ENCODE data around the gene FMN1. TPM values are rescaled to one million over a fixed set of nuclear protein-coding genes. Genes with fewer than 3 reads are reported as not detected.

The FMN1 gene
- total RNA-seq, 4 donors from 2014 or later = 12.6 to 52.2 (median 20.1) TPM

DNA sequence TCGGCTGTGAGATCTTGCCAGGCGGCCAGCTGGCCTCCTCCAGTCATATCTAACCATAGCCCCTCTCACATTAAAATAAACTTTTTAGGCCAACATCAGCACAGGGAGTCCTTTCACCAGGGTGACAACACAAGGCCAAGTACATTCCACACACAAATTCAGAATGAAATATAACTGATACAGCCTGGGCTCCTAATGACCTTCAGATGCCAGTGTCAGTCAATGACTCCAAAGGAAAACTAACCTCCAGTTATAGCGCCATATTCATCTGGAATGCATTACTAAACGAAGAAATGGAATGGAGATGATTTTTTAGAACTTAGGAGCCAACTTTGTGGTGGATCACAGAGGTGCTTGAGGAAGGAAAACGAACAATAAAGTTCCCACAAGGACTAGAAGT is 271.3 kb downstream of the FMN1 start:
- no peak overlapping the region for H3K4me3 ChIP-seq (ENCODE audit: low read depth, poor library complexity, severe bottlenecking)
- intact Hi-C loops (cut with DNase I; ENCODE audit: low total_unique reads) = no loop called here
- TF ChIP-seq CTCF (IDR thresholded peaks at IDR 0.05) (no peak), POLR2A (IDR thresholded peaks at IDR 0.05) (no peak)
- WGBS, 2 donors = 71 to 80% methylated on average over 5 of the region's 5 CpGs
- no peak for DNase-seq (ENCODE audit: low spot score in 2 of 2)

GRCh38 chr15:32922541-32922940 is 272.0 kb downstream of the FMN1 start:
- WGBS, 2 donors = 88 to 91% methylated on average over 3 of the region's 3 CpGs
- no peak overlapping the region for H3K4me3 ChIP-seq (ENCODE audit: low read depth, poor library complexity, severe bottlenecking)
- TF ChIP-seq POLR2A (IDR thresholded peaks at IDR 0.05) = no peak
- TF ChIP-seq CTCF (IDR thresholded peaks at IDR 0.05) = no peak
- no peak for DNase-seq (ENCODE audit: low spot score in 2 of 2)
- intact Hi-C loops (cut with DNase I; ENCODE audit: low total_unique reads) = no loop called here

GRCh38 chr15:32919749-32920414 is 274.6 kb downstream of the FMN1 start:
- intact Hi-C loops (cut with DNase I; ENCODE audit: low total_unique reads) = no loop called here
- DNase-seq (ENCODE audit: low spot score in 2 of 2) = no peak
- 57 to 59% methylated on average over 5 of the region's 5 CpGs for WGBS, 2 donors
- no peak for TF ChIP-seq POLR2A (IDR thresholded peaks at IDR 0.05)
- no peak for TF ChIP-seq CTCF (IDR thresholded peaks at IDR 0.05)
- no peak overlapping the region for H3K4me3 ChIP-seq (ENCODE audit: low read depth, poor library complexity, severe bottlenecking)

- no peak for TF ChIP-seq CTCF (IDR thresholded peaks at IDR 0.05)
- no peak for TF ChIP-seq POLR2A (IDR thresholded peaks at IDR 0.05)
- no peak overlapping the region for H3K4me3 ChIP-seq (ENCODE audit: low read depth, poor library complexity, severe bottlenecking)
- WGBS, 2 donors = 80 to 81% methylated on average over 4 of the region's 4 CpGs
- no peak for DNase-seq (ENCODE audit: low spot score in 2 of 2)
- intact Hi-C loops (cut with DNase I; ENCODE audit: low total_unique reads) = no loop called here
Observed at GRCh38 chr15:32918547-32918946, 276.0 kb downstream of the FMN1 start.

GRCh38 chr15:32910839-32911238 is 283.7 kb downstream of the FMN1 start:
- intact Hi-C loops (cut with DNase I; ENCODE audit: low total_unique reads) = no loop called here
- TF ChIP-seq CTCF (IDR thresholded peaks at IDR 0.05) (no peak), POLR2A (IDR thresholded peaks at IDR 0.05) (no peak)
- H3K4me3 ChIP-seq (ENCODE audit: low read depth, poor library complexity, severe bottlenecking) = no peak overlapping the region
- WGBS, 2 donors = 79 to 83% methylated on average over 3 of the region's 3 CpGs
- no peak for DNase-seq (ENCODE audit: low spot score in 2 of 2)

GRCh38 chr15:32909431-32909830 is 285.1 kb downstream of the FMN1 start:
- WGBS, 2 donors = 79 to 86% methylated on average over 2 of the region's 2 CpGs
- DNase-seq (ENCODE audit: low spot score in 2 of 2) = no peak
- intact Hi-C loops (cut with DNase I; ENCODE audit: low total_unique reads) = no loop called here
- H3K4me3 ChIP-seq (ENCODE audit: low read depth, poor library complexity, severe bottlenecking) = no peak overlapping the region
- TF ChIP-seq POLR2A (IDR thresholded peaks at IDR 0.05) = no peak
- TF ChIP-seq CTCF (IDR thresholded peaks at IDR 0.05) = no peak
